ENCODE results near the gene PCDHAC1. TPM values are rescaled to one million over a fixed set of nuclear protein-coding genes. Genes with fewer than 3 reads are reported as not detected.

PCDHAC1 gene
- total RNA-seq, 1 donor from 2014 or later: 5.9 TPM

- FAIRE-seq: no peak
- Histone ChIP-seq H2AFZ (ENCODE audit: low read depth, low read length) (no peak overlapping the region), H3K4me2 (ENCODE audit: low read length) (no peak overlapping the region), H3K4me1 (ENCODE audit: insufficient read depth, low read length) (no peaks in the 10 kb centered on the region), H3K9ac (ENCODE audit: low read length) (no peak overlapping the region), H4K20me1 (ENCODE audit: insufficient read depth, low read length) (no peaks in the 10 kb centered on the region), H3K27ac (ENCODE audit: low read depth, low read length) (no peak overlapping the region), H3K4me3 (ENCODE audit: insufficient read depth, low read depth, low read length) (no peak overlapping the region), H3K36me3 (ENCODE audit: insufficient read depth, low read length) (no peaks in the 10 kb centered on the region), H3K79me2 (ENCODE audit: insufficient read depth, low read length) (no peaks in the 10 kb centered on the region), H3K9me3 (ENCODE audit: insufficient read depth, low read depth, low read length) (no peaks in the 10 kb centered on the region), H3K27me3 (ENCODE audit: insufficient read depth, low read length) (no peaks in the 10 kb centered on the region)
- Mint-ChIP-seq H3K9me3 (ENCODE audit: unreplicated experiment) (no peaks in the 10 kb centered on the region), H3K4me3 (ENCODE audit: unreplicated experiment) (no peak overlapping the region), H3K27ac (ENCODE audit: unreplicated experiment) (no peak overlapping the region), H3K4me1 (ENCODE audit: low read depth, unreplicated experiment) (peaks cover 9% of the 10 kb centered on the region), H3K27me3 (ENCODE audit: low read depth, unreplicated experiment) (no peaks in the 10 kb centered on the region), H3K36me3 (ENCODE audit: low read depth, unreplicated experiment) (no peaks in the 10 kb centered on the region)
- TF ChIP-seq CTCF (IDR thresholded peaks at IDR 0.05; ENCODE audit: insufficient read depth, low read depth, low read length): no peak
- TF ChIP-seq EZH2 (IDR thresholded peaks at IDR 0.05; ENCODE audit: insufficient read depth, low read length): no peak
- DNase-seq (ENCODE audit: low read depth): no peak
These were observed 50.9 kb downstream of the PCDHAC1 start for GRCh38 chr5:140977003-140977402.

GRCh38 chr5:140978260-140978659 is 52.2 kb downstream of the PCDHAC1 start:
- no peak for TF ChIP-seq EZH2 (IDR thresholded peaks at IDR 0.05; ENCODE audit: insufficient read depth, low read length)
- no peak for TF ChIP-seq CTCF (IDR thresholded peaks at IDR 0.05; ENCODE audit: insufficient read depth, low read depth, low read length)
- H3K36me3 Mint-ChIP-seq (ENCODE audit: low read depth, unreplicated experiment): no peaks in the 10 kb centered on the region
- Histone ChIP-seq H3K79me2 (ENCODE audit: insufficient read depth, low read length) (no peaks in the 10 kb centered on the region), H4K20me1 (ENCODE audit: insufficient read depth, low read length) (no peaks in the 10 kb centered on the region), H2AFZ (ENCODE audit: low read depth, low read length) (no peak overlapping the region), H3K9me3 (ENCODE audit: insufficient read depth, low read depth, low read length) (no peaks in the 10 kb centered on the region), H3K4me2 (ENCODE audit: low read length) (no peak overlapping the region), H3K36me3 (ENCODE audit: insufficient read depth, low read length) (no peaks in the 10 kb centered on the region), H3K9ac (ENCODE audit: low read length) (no peak overlapping the region), H3K27me3 (ENCODE audit: insufficient read depth, low read length) (no peaks in the 10 kb centered on the region), H3K27ac (ENCODE audit: low read depth, low read length) (no peak overlapping the region), H3K4me1 (ENCODE audit: insufficient read depth, low read length) (no peaks in the 10 kb centered on the region), H3K4me3 (ENCODE audit: insufficient read depth, low read depth, low read length) (no peak overlapping the region)
- no peaks in the 10 kb centered on the region for H3K9me3 Mint-ChIP-seq (ENCODE audit: unreplicated experiment)
- peaks cover 9% of the 10 kb centered on the region for H3K4me1 Mint-ChIP-seq (ENCODE audit: low read depth, unreplicated experiment)
- no peak overlapping the region for H3K4me3 Mint-ChIP-seq (ENCODE audit: unreplicated experiment)
- H3K27me3 Mint-ChIP-seq (ENCODE audit: low read depth, unreplicated experiment): no peaks in the 10 kb centered on the region
- H3K27ac Mint-ChIP-seq (ENCODE audit: unreplicated experiment): no peak overlapping the region
- DNase-seq (ENCODE audit: low read depth) (no peak), FAIRE-seq (no peak)

GRCh38 chr5:140978983-140979382 is 52.9 kb downstream of the PCDHAC1 start:
- Histone ChIP-seq H3K4me1 (ENCODE audit: insufficient read depth, low read length) (no peaks in the 10 kb centered on the region), H3K9me3 (ENCODE audit: insufficient read depth, low read depth, low read length) (no peaks in the 10 kb centered on the region), H3K9ac (ENCODE audit: low read length) (no peak overlapping the region), H3K79me2 (ENCODE audit: insufficient read depth, low read length) (no peaks in the 10 kb centered on the region), H3K27me3 (ENCODE audit: insufficient read depth, low read length) (no peaks in the 10 kb centered on the region), H3K36me3 (ENCODE audit: insufficient read depth, low read length) (no peaks in the 10 kb centered on the region), H3K4me3 (ENCODE audit: insufficient read depth, low read depth, low read length) (no peak overlapping the region), H4K20me1 (ENCODE audit: insufficient read depth, low read length) (no peaks in the 10 kb centered on the region), H3K27ac (ENCODE audit: low read depth, low read length) (no peak overlapping the region), H2AFZ (ENCODE audit: low read depth, low read length) (no peak overlapping the region), H3K4me2 (ENCODE audit: low read length) (no peak overlapping the region)
- no peak for DNase-seq (ENCODE audit: low read depth)
- Mint-ChIP-seq H3K27me3 (ENCODE audit: low read depth, unreplicated experiment) (no peaks in the 10 kb centered on the region), H3K4me1 (ENCODE audit: low read depth, unreplicated experiment) (peaks cover 9% of the 10 kb centered on the region), H3K36me3 (ENCODE audit: low read depth, unreplicated experiment) (no peaks in the 10 kb centered on the region), H3K9me3 (ENCODE audit: unreplicated experiment) (no peaks in the 10 kb centered on the region), H3K4me3 (ENCODE audit: unreplicated experiment) (no peak overlapping the region), H3K27ac (ENCODE audit: unreplicated experiment) (no peak overlapping the region)
- TF ChIP-seq EZH2 (IDR thresholded peaks at IDR 0.05; ENCODE audit: insufficient read depth, low read length) (no peak), CTCF (IDR thresholded peaks at IDR 0.05; ENCODE audit: insufficient read depth, low read depth, low read length) (no peak)
- FAIRE-seq: no peak

Other genes starting within 250 kb of the PCDHAC1 start
- 84.6 and 95.2 TPM in 2 replicates for gene HARS1, start 234.9 kb upstream of the PCDHAC1 start, total RNA-seq
- 26.5 and 29.9 TPM in 2 replicates for gene HARS2, start 234.8 kb upstream of the PCDHAC1 start, total RNA-seq
- gene ZMAT2, start 225.9 kb upstream of the PCDHAC1 start, total RNA-seq: 53.5 and 57.4 TPM in 2 replicates
- not detected in 2 replicates for gene PCDHA1, start 140.2 kb upstream of the PCDHAC1 start, total RNA-seq
- gene PCDHA2, start 131.4 kb upstream of the PCDHAC1 start, total RNA-seq: 2.3 and 2.5 TPM in 2 replicates
- gene PCDHA3, start 125.2 kb upstream of the PCDHAC1 start, total RNA-seq: 0.84 and 1.1 TPM in 2 replicates
- gene PCDHA4, start 119.2 kb upstream of the PCDHAC1 start, total RNA-seq: 9.5 and 9.6 TPM in 2 replicates
- gene PCDHA5, start 104.7 kb upstream of the PCDHAC1 start, total RNA-seq: 1.0 and 1.7 TPM in 2 replicates
- 2.7 TPM in 2 replicates for gene PCDHA6, start 98.3 kb upstream of the PCDHAC1 start, total RNA-seq
- gene PCDHA7, start 92.0 kb upstream of the PCDHAC1 start, total RNA-seq: 2.6 TPM in 2 replicates
- gene PCDHA8, start 85.1 kb upstream of the PCDHAC1 start, total RNA-seq: 0.99 and 1.0 TPM in 2 replicates
- gene PCDHA9, start 77.9 kb upstream of the PCDHAC1 start, total RNA-seq: 0.95 and 1.1 TPM in 2 replicates
- 15.5 and 16.0 TPM in 2 replicates for gene PCDHA10, start 70.4 kb upstream of the PCDHAC1 start, total RNA-seq
- gene PCDHA11, start 57.3 kb upstream of the PCDHAC1 start, total RNA-seq: 4.9 and 5.8 TPM in 2 replicates
- 13.8 and 16.0 TPM in 2 replicates for gene PCDHA12, start 51.0 kb upstream of the PCDHAC1 start, total RNA-seq
- 1.2 and 1.7 TPM in 2 replicates for gene PCDHA13, start 44.2 kb upstream of the PCDHAC1 start, total RNA-seq
- 6.9 and 7.7 TPM in 2 replicates for gene PCDHAC2, start 40.2 kb downstream of the PCDHAC1 start, total RNA-seq
- gene PCDHB1, start 125.1 kb downstream of the PCDHAC1 start, total RNA-seq: not detected in 2 replicates
- gene PCDHB2, start 168.3 kb downstream of the PCDHAC1 start, total RNA-seq: 44.3 and 50.7 TPM in 2 replicates
- 3.6 and 3.9 TPM in 2 replicates for gene PCDHB3, start 174.2 kb downstream of the PCDHAC1 start, total RNA-seq
- gene PCDHB4, start 195.5 kb downstream of the PCDHAC1 start, total RNA-seq: 1.0 and 1.1 TPM in 2 replicates
- 8.7 and 9.7 TPM in 2 replicates for gene PCDHB5, start 208.9 kb downstream of the PCDHAC1 start, total RNA-seq
- gene PCDHB6, start 223.8 kb downstream of the PCDHAC1 start, total RNA-seq: 0.50 and 0.70 TPM in 2 replicates
- 0.79 and 1.0 TPM in 2 replicates for gene PCDHB7, start 246.3 kb downstream of the PCDHAC1 start, total RNA-seq